Medulla oblongata (tissue), 1 donor: Measurements from ENCODE around the gene CARS2.
"Not testable (repeated sequence)": the region's sequence is repeated elsewhere in the genome, so short reads cannot be mapped to it uniquely, and the experiment has no call there.

Source experiments
- DNase-seq: peaks from one replicate; pipeline ENCODE4 v3.0.0-alpha.2; 2015; ENCODE audit errors: extremely low spot score

CARS2 gene

GRCh38 chr13:110682746-110683145 lies 23.2 kb downstream of the CARS2 start:
- DNase-seq = no peak

GRCh38 chr13:110681868-110682550 lies 23.9 kb downstream of the CARS2 start:
- no peak for DNase-seq

- no peak for DNase-seq
Measured at GRCh38 chr13:110680852-110681251, 25.1 kb downstream of the CARS2 start.

GRCh38 chr13:110677731-110678545 lies 28.0 kb downstream of the CARS2 start:
- DNase-seq = no peak

- peak; percentile 42 for DNase-seq
Measured at GRCh38 chr13:110676595-110677587, 29.0 kb downstream of the CARS2 start.

- not testable (repeated sequence) for DNase-seq
Measured at GRCh38 chr13:110669814-110670213, 36.1 kb downstream of the CARS2 start.

- no peak for DNase-seq
Measured at GRCh38 chr13:110669036-110669435, 36.9 kb downstream of the CARS2 start.

- DNase-seq = no peak
Measured at GRCh38 chr13:110666255-110666533, 39.7 kb downstream of the CARS2 start.

- no peak for DNase-seq
Measured at GRCh38 chr13:110665491-110666254, 40.2 kb downstream of the CARS2 start.

- no peak for DNase-seq
Measured at GRCh38 chr13:110664673-110665072, 41.2 kb downstream of the CARS2 start.

- DNase-seq = no peak
Measured at GRCh38 chr13:110664041-110664440, 41.9 kb downstream of the CARS2 start.

GRCh38 chr13:110663491-110663890 lies 42.4 kb downstream of the CARS2 start:
- DNase-seq = no peak

GRCh38 chr13:110662777-110663443 lies 43.0 kb downstream of the CARS2 start:
- no peak for DNase-seq

- DNase-seq = no peak
Measured at GRCh38 chr13:110662091-110662490, 43.8 kb downstream of the CARS2 start.

- DNase-seq = no peak
Measured at GRCh38 chr13:110661256-110661655, 44.7 kb downstream of the CARS2 start.

- peak; percentile 63 for DNase-seq
Measured at GRCh38 chr13:110658218-110658911, 47.6 kb downstream of the CARS2 start.

GRCh38 chr13:110657196-110657595 lies 48.7 kb downstream of the CARS2 start:
- no peak for DNase-seq

- no peak for DNase-seq
Measured at GRCh38 chr13:110653851-110654250, 52.1 kb downstream of the CARS2 start.

- DNase-seq = no peak
Measured at GRCh38 chr13:110653271-110653670, 52.6 kb downstream of the CARS2 start.

GRCh38 chr13:110652764-110653163 lies 53.2 kb downstream of the CARS2 start:
- no peak for DNase-seq
